Fibroblast of the aortic adventitia (primary cell): Measurements from ENCODE around the gene NUP153. TPM values are rescaled to one million over a fixed set of nuclear protein-coding genes. Genes with fewer than 3 reads are reported as not detected.
"Not testable (repeated sequence)": the region's sequence is repeated elsewhere in the genome, so short reads cannot be mapped to it uniquely, and the experiment has no call there.

Source experiments
- DNase-seq: peaks from one replicate; pipeline ENCODE4 v3.0.0-alpha.2; 2010; ENCODE audit warnings: low read depth
- H3K4me3 ChIP-seq: 2 replicates; pipeline ENCODE4 v1.5.1; 2011; ENCODE audit warnings: low read depth, mild to moderate bottlenecking, control low read depth, low read length, moderate library complexity
- total RNA-seq: library from RNA; depleted of rRNA; stranded (reverse); fragments of >200 nt; gene quantifications from 2 replicates; pipeline ENCODE4 v1.2.3, GENCODE V29; 2012; ENCODE audit warnings: low replicate concordance
- TF ChIP-seq, protein P1 (sequence below): IDR thresholded peaks from 2 replicates; pipeline ENCODE4 v1.5.1; 2011; ENCODE audit warnings: mild to moderate bottlenecking, low read length, control low read depth, inconsistent platforms; ENCODE audit not compliant: insufficient read depth

Gene NUP153
- total RNA-seq, 1 donor: 47.5 TPM

- TF ChIP-seq, protein P1, sequence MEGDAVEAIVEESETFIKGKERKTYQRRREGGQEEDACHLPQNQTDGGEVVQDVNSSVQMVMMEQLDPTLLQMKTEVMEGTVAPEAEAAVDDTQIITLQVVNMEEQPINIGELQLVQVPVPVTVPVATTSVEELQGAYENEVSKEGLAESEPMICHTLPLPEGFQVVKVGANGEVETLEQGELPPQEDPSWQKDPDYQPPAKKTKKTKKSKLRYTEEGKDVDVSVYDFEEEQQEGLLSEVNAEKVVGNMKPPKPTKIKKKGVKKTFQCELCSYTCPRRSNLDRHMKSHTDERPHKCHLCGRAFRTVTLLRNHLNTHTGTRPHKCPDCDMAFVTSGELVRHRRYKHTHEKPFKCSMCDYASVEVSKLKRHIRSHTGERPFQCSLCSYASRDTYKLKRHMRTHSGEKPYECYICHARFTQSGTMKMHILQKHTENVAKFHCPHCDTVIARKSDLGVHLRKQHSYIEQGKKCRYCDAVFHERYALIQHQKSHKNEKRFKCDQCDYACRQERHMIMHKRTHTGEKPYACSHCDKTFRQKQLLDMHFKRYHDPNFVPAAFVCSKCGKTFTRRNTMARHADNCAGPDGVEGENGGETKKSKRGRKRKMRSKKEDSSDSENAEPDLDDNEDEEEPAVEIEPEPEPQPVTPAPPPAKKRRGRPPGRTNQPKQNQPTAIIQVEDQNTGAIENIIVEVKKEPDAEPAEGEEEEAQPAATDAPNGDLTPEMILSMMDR: no peak
- DNase-seq: no peak
- no peak overlapping the region for H3K4me3 ChIP-seq
Measured at GRCh38 chr6:17737704-17738252, 31.1 kb upstream of the NUP153 start.

GRCh38 chr6:17735311-17735710 lies 28.6 kb upstream of the NUP153 start:
- DNase-seq, H3K4me3 ChIP-seq: not testable (repeated sequence)

DNA sequence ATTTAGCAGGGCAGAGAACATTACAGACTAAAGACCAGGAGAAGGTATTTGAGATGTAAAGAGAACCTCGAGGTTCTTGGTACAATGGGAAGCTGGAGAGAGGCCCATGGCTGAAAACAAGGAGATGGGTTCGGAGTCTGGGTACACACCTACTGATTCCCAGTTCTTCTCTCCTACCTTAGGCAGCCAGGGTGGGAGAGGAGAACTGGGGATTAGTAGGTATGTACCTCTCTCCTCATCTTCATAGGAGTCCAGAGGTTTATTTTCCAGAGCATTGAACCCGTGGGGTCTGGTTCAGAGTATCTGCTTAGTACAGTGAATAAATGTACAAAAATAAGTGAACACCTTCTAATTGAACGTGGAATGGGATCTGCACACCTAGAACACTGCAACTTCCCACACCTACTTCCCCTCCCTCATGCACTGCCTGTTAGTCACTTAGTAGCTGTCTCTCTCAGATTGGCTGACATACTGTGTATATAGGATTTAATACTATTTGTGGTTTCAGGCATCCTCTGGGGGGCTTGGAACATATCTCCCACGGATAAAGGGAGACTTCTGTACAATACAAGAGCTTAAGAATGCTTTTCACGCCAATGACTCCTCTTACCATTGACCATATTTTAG lies 23.5 kb upstream of the NUP153 start:
- no peak overlapping the region for H3K4me3 ChIP-seq
- no peak for DNase-seq
- TF ChIP-seq, protein P1: no peak

DNA sequence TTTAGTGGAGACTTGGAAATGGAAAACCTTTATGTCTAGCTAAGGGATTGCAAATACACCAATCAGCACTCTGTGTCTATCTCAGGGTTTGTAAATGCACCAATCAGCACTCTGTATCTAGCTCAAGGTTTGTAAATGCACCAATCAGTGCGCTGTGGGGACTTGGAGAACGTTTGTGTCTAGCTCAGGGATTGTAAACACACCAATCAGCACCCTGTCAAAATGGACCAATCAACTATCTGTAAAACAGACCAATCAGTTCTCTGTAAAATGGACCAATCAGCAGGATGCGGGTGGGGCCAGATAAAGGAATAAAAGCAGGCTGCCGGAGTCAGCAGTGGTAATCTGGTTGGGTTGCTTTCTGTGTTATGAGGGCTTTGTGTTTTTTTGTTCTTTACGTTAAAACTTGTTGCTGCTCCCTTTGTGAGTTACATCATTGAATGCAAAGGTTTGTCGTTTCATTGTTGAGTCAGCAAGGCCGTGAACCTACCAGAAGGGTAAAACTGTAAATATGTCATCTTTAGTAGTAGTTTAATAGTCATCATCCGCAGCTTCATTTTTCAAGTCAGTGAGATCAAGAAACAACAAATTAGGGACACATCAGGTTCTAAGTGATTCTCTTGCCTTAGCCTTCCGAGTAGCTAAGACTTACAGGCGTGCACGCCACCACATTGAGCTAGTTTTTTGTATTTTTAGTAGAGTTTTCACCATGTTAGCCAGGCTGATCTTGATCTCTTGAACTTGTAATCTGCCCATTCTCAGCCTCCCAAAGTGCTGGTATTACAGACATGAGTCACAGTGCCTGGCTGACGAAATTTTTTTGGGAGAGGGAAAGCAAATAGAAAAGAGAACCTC lies 22.7 kb upstream of the NUP153 start:
- TF ChIP-seq, protein P1: no peak
- H3K4me3 ChIP-seq: no peak overlapping the region
- peak; percentile 15 for DNase-seq

- TF ChIP-seq, protein P1: no peak
- no peak for DNase-seq
- H3K4me3 ChIP-seq: no peak overlapping the region
Measured at GRCh38 chr6:17728551-17729222, 22.0 kb upstream of the NUP153 start.

GRCh38 chr6:17725083-17725482 lies 18.4 kb upstream of the NUP153 start:
- peak; percentile 53 for DNase-seq
- TF ChIP-seq, protein P1: no peak
- no peak overlapping the region for H3K4me3 ChIP-seq

GRCh38 chr6:17724341-17724740 lies 17.6 kb upstream of the NUP153 start:
- TF ChIP-seq, protein P1: no peak
- H3K4me3 ChIP-seq: no peak overlapping the region
- DNase-seq: no peak
